Cardiac muscle cell (in vitro differentiated cells and primary cell): Measurements from ENCODE around the gene CCL2. TPM values are rescaled to one million over a fixed set of nuclear protein-coding genes. Genes with fewer than 3 reads are reported as not detected.

Experiments used
- DNase-seq, 2 donors: peaks; one replicate each; pipeline versions ENCODE4 v3.0.0 to v3.0.0-alpha.2; 2010 to 2017; ENCODE audit warnings: low read depth in 1 of 2, low spot score in 1 of 2
- H3K27ac ChIP-seq: fragments of 200-600 bp; sonication (generic); 2 replicates; pipeline ENCODE4 v1.5.1; 2016
- H3K27me3 ChIP-seq: fragments of 200-600 bp; sonication (generic); 2 replicates; pipeline ENCODE4 v1.6.0; 2016; ENCODE audit warnings: control low read depth
- H3K36me3 ChIP-seq: fragments of 200-600 bp; sonication (generic); 2 replicates; pipeline ENCODE4 v1.5.1; 2016; ENCODE audit warnings: control low read depth
- H3K4me1 ChIP-seq: fragments of 200-600 bp; sonication (generic); 2 replicates; pipeline ENCODE4 v1.8.1; 2017; ENCODE audit warnings: low read depth, mild to moderate bottlenecking, mixed run types
- H3K4me3 ChIP-seq: fragments of 200-600 bp; sonication (generic); 2 replicates; pipeline ENCODE4 v1.5.1; 2016; ENCODE audit warnings: mild to moderate bottlenecking
- H3K9me3 ChIP-seq: fragments of 200-600 bp; sonication (generic); 2 replicates; pipeline ENCODE4 v1.5.1; 2017; ENCODE audit warnings: low read depth, mild to moderate bottlenecking, control low read depth
- polyA plus RNA-seq: library from polyadenylated mRNA; unstranded; fragments of >200 nt; fragmentation: Nextera tagmentation; extraction: Ambion mirVana; gene quantifications from 2 replicates; pipeline ENCODE4 v1.2.1, GENCODE V29; 2016
- total RNA-seq: library from RNA; depleted of rRNA; stranded (reverse); fragments of >200 nt; gene quantifications from 2 replicates; pipeline ENCODE4 v1.2.3, GENCODE V29; 2016
- TF ChIP-seq, protein P1 (sequence below): IDR thresholded peaks from 2 replicates; pipeline ENCODE4 v1.5.1; 2012; ENCODE audit warnings: low read depth, mild to moderate bottlenecking, low read length

CCL2 gene
- total and polyA plus RNA-seq, 2 experiments from 2014 or later: 0.54 to 0.77 TPM

DNA sequence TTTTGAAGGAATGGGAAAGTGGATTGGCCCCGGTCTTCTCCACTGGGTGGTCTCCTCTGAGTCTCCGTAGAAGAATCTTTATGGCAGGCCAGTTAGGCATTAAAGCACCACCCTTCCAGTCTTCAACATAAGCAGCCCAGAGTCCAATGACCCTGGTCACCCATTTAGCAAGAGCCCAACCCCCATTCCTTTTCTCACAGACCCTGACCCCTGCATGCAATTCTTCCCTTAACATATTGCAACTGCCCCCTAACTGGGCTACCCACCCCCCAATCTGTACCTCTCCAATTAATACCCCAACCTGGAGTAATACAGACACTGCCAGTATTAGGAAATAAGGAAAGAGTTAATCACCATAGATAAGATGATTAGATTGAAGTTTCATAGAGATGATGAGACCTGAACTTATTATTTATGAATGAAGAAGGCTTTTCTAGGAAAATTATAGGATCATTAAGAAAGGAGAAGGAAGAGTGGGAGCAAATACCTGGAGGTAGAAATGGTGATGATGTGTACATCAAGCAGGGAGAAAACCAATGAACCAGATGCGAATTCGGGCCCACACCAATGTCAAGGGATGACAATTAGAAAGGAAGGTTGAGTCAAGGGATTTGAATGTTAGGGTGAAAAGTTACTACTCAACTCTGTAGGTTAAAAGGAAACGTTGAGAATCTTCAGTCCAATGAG is 2.4 kb downstream of the CCL2 start:
- peaks cover 4% of the 10 kb centered on the region for H3K4me1 ChIP-seq
- no peaks in the 10 kb centered on the region for H3K36me3 ChIP-seq
- no peaks in the 10 kb centered on the region for H3K27me3 ChIP-seq
- no peak overlapping the region for H3K27ac ChIP-seq
- DNase-seq: peak in 1 of 2 donors; percentile 64
- no peaks in the 10 kb centered on the region for H3K9me3 ChIP-seq
- TF ChIP-seq, protein P1, sequence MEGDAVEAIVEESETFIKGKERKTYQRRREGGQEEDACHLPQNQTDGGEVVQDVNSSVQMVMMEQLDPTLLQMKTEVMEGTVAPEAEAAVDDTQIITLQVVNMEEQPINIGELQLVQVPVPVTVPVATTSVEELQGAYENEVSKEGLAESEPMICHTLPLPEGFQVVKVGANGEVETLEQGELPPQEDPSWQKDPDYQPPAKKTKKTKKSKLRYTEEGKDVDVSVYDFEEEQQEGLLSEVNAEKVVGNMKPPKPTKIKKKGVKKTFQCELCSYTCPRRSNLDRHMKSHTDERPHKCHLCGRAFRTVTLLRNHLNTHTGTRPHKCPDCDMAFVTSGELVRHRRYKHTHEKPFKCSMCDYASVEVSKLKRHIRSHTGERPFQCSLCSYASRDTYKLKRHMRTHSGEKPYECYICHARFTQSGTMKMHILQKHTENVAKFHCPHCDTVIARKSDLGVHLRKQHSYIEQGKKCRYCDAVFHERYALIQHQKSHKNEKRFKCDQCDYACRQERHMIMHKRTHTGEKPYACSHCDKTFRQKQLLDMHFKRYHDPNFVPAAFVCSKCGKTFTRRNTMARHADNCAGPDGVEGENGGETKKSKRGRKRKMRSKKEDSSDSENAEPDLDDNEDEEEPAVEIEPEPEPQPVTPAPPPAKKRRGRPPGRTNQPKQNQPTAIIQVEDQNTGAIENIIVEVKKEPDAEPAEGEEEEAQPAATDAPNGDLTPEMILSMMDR: no peak
- H3K4me3 ChIP-seq: no peak overlapping the region

DNA sequence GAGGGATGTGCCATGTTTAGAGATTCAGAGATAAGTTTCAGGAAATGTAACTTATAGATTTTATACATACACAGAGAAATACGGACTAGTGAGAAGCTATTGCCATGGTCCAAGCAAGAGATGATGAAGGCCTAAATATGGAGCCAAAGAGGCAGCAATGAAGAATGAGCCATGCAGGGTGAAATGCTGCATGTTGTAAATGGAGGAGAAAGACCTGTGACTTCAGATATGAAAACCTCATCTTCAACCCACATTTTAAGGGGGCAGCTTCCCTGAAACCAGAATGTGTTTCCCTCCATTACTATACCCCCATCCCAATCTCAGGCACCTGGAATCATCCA is 2.9 kb downstream of the CCL2 start:
- Histone ChIP-seq H3K4me3 (no peak overlapping the region), H3K4me1 (peaks cover 4% of the 10 kb centered on the region), H3K9me3 (no peaks in the 10 kb centered on the region), H3K36me3 (no peaks in the 10 kb centered on the region), H3K27ac (no peak overlapping the region), H3K27me3 (no peaks in the 10 kb centered on the region)
- TF ChIP-seq, protein P1: no peak
- no peak for DNase-seq

DNA sequence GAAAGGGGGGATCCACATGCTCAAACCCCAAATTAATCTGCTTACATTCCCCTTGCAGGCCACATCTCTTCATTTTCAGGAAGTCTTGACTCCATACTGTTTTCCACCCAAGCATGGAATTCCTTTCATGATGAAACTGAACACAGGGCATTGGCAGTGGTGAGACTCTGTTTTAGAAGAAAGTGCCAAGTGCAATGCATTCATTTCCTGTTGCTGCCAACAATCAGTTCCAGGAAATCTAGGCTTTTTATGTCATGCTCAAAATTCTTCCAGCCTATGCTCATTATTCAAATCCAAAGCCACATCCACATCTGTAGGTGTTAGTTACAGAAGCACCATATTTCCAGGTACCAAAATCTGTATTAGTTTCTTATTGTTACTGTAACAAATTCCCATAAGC is 4.1 kb downstream of the CCL2 start:
- Histone ChIP-seq H3K4me1 (peaks cover 4% of the 10 kb centered on the region), H3K27me3 (no peaks in the 10 kb centered on the region), H3K27ac (no peak overlapping the region), H3K4me3 (no peak overlapping the region), H3K36me3 (no peaks in the 10 kb centered on the region), H3K9me3 (no peaks in the 10 kb centered on the region)
- TF ChIP-seq, protein P1: no peak
- DNase-seq: peak in 1 of 2 donors; percentile 83

DNA sequence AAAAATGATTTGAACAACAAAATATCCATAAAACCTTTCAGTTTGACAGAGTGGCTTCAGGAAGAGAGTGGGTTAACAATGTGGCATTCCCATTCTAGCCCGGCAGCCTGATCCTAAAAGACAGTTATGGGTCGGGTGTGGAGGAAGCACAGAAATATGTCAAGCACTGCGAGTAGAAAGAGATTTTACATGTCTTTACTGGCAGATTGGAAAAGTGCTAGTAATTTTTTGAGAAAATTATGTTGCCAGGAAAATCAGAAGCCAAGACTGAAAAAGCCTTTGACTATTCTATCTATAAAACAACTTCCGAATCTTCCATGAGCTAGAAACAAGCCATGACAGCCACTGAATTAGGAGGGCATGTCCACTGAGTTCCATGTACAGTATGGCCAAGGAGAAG is 5.8 kb downstream of the CCL2 start:
- TF ChIP-seq, protein P1: no peak
- Histone ChIP-seq H3K9me3 (no peaks in the 10 kb centered on the region), H3K27me3 (no peaks in the 10 kb centered on the region), H3K4me1 (no peaks in the 10 kb centered on the region), H3K36me3 (no peaks in the 10 kb centered on the region), H3K27ac (no peak overlapping the region), H3K4me3 (no peak overlapping the region)
- no peak for DNase-seq

DNA sequence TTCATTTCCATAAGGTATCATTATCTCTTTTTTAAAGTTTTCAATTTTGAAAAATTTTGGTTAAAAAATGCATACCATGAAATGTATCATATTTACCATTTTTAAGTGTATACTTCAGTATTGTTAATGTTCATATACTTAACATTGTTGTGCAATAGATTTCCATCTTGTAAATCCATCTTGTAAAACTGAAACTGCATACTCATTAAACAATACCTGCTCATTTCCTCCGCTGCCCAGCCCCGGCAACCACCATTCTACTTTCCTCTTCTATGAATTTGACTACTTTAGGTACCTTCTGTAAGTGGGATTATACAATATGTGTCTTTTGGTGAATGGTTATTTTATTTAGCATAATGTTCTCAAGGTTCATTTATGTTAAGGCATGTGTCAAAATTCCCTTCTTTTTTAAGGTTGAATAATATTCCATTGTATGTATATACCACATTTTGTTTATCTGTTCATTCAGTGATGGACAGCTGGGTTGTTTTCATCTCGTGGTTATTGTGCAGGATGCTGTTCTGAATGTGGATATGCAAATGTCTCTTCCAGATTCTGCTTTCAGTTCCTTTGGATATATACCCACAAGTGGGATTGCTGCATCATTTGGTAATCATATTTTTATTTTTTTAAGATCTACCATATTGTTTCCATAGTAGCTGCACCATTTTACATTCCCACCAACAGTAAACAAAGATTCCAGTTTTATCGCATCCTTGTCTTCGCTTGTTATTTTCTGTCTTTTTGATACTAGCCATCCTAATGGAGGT is 6.7 kb downstream of the CCL2 start:
- TF ChIP-seq, protein P1: no peak
- Histone ChIP-seq H3K9me3 (no peaks in the 10 kb centered on the region), H3K27me3 (no peaks in the 10 kb centered on the region)

More for the DNA sequence above, 6.7 kb downstream of the CCL2 start:
- no peak overlapping the region for H3K27ac ChIP-seq
- DNase-seq: no peak
- H3K4me1 ChIP-seq: no peaks in the 10 kb centered on the region
- no peak overlapping the region for H3K4me3 ChIP-seq
- H3K36me3 ChIP-seq: no peaks in the 10 kb centered on the region
